HepG2 (cell line): ENCODE data around the gene CLIC1. TPM values are rescaled to one million over a fixed set of nuclear protein-coding genes. Genes with fewer than 3 reads are reported as not detected.

ENCODE experiments used
- GABPB1 ChIP-seq: IDR thresholded peaks from 2 replicates; pipeline ENCODE4 v1.6.1; 2016; ENCODE audit warnings: mild to moderate bottlenecking, missing genetic modification reagents, moderate library complexity, missing compliant biosample characterization
- HOXD1 ChIP-seq: sonication (generic); formaldehyde crosslinking; IDR thresholded peaks from 2 replicates; pipeline ENCODE4 v1.5.0; 2020; ENCODE audit warnings: missing genetic modification reagents
- RAD21 ChIP-seq: fragments of 450-650 bp; formaldehyde crosslinking; IDR thresholded peaks from 2 replicates; pipeline ENCODE4 v1.5.0; 2020; ENCODE audit warnings: mild to moderate bottlenecking
- ZBED4 ChIP-seq: sonication (generic); formaldehyde crosslinking; IDR thresholded peaks from 2 replicates; pipeline ENCODE4 v1.4.0; 2020; ENCODE audit warnings: missing genetic modification reagents, borderline replicate concordance
- ZNF407 ChIP-seq: sonication (generic); formaldehyde crosslinking; IDR thresholded peaks from one replicate; pipeline ENCODE4 v1.5.1; 2020; ENCODE audit warnings: mild to moderate bottlenecking, missing genetic modification reagents; ENCODE audit errors: not compliant biosample characterization
- ZNF597 ChIP-seq: sonication (generic); formaldehyde crosslinking; IDR thresholded peaks from 2 replicates; pipeline ENCODE4 v1.5.0; 2020; ENCODE audit warnings: missing genetic modification reagents
- ZNF749 ChIP-seq: sonication (generic); formaldehyde crosslinking; IDR thresholded peaks from 2 replicates; pipeline ENCODE4 v1.8.0; 2022; ENCODE audit warnings: mild to moderate bottlenecking, missing genetic modification reagents, moderate library complexity, borderline replicate concordance
- ZZZ3 ChIP-seq: sonication (generic); formaldehyde crosslinking; IDR thresholded peaks from 2 replicates; pipeline ENCODE4 v1.4.0; 2020; ENCODE audit warnings: missing genetic modification reagents, mild to moderate bottlenecking, borderline replicate concordance
- polyA plus RNA-seq, 8 experiments: library from polyadenylated mRNA; depleted of rRNA in 3 of 8; stranded (reverse) in 7 of 8; unstranded in 1 of 8; fragments of >200 nt; fragmentation: Illumina TruSeq in 4 of 8; extraction: Trizol in 4 of 8; gene quantifications; 2 replicates each; pipeline versions ENCODE4 v1.2.1 to v1.2.3, GENCODE V29; 2011 to 2016; ENCODE audit warnings: low read depth in 4 of 8, missing spikeins in 1 of 8, mixed read lengths in 1 of 8; ENCODE audit not compliant: insufficient read depth in 1 of 8
- total RNA-seq, 5 experiments: library from RNA; depleted of rRNA; stranded (reverse); fragments of >200 nt; fragmentation: Illumina TruSeq; extraction: Trizol; gene quantifications; 2 replicates each; pipeline ENCODE4 v1.2.3, GENCODE V29; 2016; ENCODE audit warnings: low read depth in 1 of 5
- TF ChIP-seq, protein P1 (sequence below): sonication (generic); formaldehyde crosslinking; IDR thresholded peaks from 2 replicates; pipeline ENCODE4 v1.8.0; 2022; ENCODE audit warnings: mild to moderate bottlenecking, missing genetic modification reagents, moderate library complexity
- TF ChIP-seq, protein P2 (sequence below): sonication (generic); formaldehyde crosslinking; IDR thresholded peaks from 2 replicates; pipeline ENCODE4 v1.5.0; 2020; ENCODE audit warnings: mild to moderate bottlenecking, missing genetic modification reagents, borderline replicate concordance

The CLIC1 gene
- total and polyA plus RNA-seq, 2 of the 13 experiments (the other 11 are each of a cell fraction or from before 2014, with no cell fraction given), result 602 to 891 TPM

GRCh38 chr6:31778193-31778592 is 41.9 kb upstream of the CLIC1 start (continued):
- no peak for TF ChIP-seq ZNF407 (CRISPR knock-in tag)
- TF ChIP-seq RAD21, result no peak
- TF ChIP-seq ZBED4 (CRISPR knock-in tag), result no peak
- TF ChIP-seq, protein P1, sequence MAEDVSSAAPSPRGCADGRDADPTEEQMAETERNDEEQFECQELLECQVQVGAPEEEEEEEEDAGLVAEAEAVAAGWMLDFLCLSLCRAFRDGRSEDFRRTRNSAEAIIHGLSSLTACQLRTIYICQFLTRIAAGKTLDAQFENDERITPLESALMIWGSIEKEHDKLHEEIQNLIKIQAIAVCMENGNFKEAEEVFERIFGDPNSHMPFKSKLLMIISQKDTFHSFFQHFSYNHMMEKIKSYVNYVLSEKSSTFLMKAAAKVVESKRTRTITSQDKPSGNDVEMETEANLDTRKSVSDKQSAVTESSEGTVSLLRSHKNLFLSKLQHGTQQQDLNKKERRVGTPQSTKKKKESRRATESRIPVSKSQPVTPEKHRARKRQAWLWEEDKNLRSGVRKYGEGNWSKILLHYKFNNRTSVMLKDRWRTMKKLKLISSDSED, result no peak
- no peak for TF ChIP-seq ZZZ3 (CRISPR knock-in tag)
- TF ChIP-seq, protein P2, sequence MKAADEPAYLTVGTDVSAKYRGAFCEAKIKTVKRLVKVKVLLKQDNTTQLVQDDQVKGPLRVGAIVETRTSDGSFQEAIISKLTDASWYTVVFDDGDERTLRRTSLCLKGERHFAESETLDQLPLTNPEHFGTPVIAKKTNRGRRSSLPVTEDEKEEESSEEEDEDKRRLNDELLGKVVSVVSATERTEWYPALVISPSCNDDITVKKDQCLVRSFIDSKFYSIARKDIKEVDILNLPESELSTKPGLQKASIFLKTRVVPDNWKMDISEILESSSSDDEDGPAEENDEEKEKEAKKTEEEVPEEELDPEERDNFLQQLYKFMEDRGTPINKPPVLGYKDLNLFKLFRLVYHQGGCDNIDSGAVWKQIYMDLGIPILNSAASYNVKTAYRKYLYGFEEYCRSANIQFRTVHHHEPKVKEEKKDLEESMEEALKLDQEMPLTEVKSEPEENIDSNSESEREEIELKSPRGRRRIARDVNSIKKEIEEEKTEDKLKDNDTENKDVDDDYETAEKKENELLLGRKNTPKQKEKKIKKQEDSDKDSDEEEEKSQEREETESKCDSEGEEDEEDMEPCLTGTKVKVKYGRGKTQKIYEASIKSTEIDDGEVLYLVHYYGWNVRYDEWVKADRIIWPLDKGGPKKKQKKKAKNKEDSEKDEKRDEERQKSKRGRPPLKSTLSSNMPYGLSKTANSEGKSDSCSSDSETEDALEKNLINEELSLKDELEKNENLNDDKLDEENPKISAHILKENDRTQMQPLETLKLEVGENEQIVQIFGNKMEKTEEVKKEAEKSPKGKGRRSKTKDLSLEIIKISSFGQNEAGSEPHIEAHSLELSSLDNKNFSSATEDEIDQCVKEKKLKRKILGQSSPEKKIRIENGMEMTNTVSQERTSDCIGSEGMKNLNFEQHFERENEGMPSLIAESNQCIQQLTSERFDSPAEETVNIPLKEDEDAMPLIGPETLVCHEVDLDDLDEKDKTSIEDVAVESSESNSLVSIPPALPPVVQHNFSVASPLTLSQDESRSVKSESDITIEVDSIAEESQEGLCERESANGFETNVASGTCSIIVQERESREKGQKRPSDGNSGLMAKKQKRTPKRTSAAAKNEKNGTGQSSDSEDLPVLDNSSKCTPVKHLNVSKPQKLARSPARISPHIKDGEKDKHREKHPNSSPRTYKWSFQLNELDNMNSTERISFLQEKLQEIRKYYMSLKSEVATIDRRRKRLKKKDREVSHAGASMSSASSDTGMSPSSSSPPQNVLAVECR (CRISPR knock-in tag), result no peak
- TF ChIP-seq ZNF749, result no peak
- 0 out of 2 replicates have a peak, but pooled peaks have one; percentile 7 for TF ChIP-seq GABPB1 (CRISPR knock-in tag)
- TF ChIP-seq ZNF597 (CRISPR knock-in tag), result no peak
- no peak for TF ChIP-seq HOXD1 (CRISPR knock-in tag)
